Stimulated activated CD4-positive, alpha-beta T cell treated with anti-CD3 and anti-CD28 coated beads, Interleukin-1b, Interleukin-23, amount 100 ng/mL, for 24 hours (primary cell): Measurements from ENCODE around the gene MYH2.

ENCODE experiments used
- DNase-seq, 4 experiments: peaks; one replicate each; pipeline ENCODE4 v3.0.0-alpha.2; 2020; ENCODE audit warnings: low read depth in 4 of 4, low spot score in 1 of 4

The MYH2 gene

GRCh38 chr17:10516638-10517037 lies 32.8 kb downstream of the MYH2 start:
- no peak for DNase-seq

- no peak for DNase-seq
These were observed 33.4 kb downstream of the MYH2 start for GRCh38 chr17:10516065-10516464.

GRCh38 chr17:10513299-10514067 lies 36.0 kb downstream of the MYH2 start:
- DNase-seq: no peak

GRCh38 chr17:10512856-10513255 lies 36.6 kb downstream of the MYH2 start:
- DNase-seq: no peak

- no peak for DNase-seq
These were observed 49.5 kb downstream of the MYH2 start for GRCh38 chr17:10499950-10500349.

- DNase-seq: no peak
These were observed 57.5 kb downstream of the MYH2 start for GRCh38 chr17:10492004-10492403.

- DNase-seq: no peak
These were observed 67.2 kb downstream of the MYH2 start for GRCh38 chr17:10482252-10482651.

GRCh38 chr17:10477701-10478100 lies 71.8 kb downstream of the MYH2 start:
- DNase-seq: no peak

- no peak for DNase-seq
These were observed 74.9 kb downstream of the MYH2 start for GRCh38 chr17:10474536-10474935.

- DNase-seq: no peak
These were observed 77.6 kb downstream of the MYH2 start for GRCh38 chr17:10471858-10472257.
